Measurements from ENCODE around the gene CDH10. TPM values are rescaled to one million over a fixed set of nuclear protein-coding genes. Genes with fewer than 3 reads are reported as not detected.

CDH10 gene
- polyA plus RNA-seq, 1 of the 3 experiments (the other 2 are of a cell fraction) = 0.10 TPM

- WGBS (ENCODE audit: low lambda C conversion rate) = 19% methylated on average over 4 of the region's 4 CpGs
- POLR2A ChIA-PET = no interaction called here
Observed at GRCh38 chr5:24555229-24555628, 89.5 kb downstream of the CDH10 start.

DNA sequence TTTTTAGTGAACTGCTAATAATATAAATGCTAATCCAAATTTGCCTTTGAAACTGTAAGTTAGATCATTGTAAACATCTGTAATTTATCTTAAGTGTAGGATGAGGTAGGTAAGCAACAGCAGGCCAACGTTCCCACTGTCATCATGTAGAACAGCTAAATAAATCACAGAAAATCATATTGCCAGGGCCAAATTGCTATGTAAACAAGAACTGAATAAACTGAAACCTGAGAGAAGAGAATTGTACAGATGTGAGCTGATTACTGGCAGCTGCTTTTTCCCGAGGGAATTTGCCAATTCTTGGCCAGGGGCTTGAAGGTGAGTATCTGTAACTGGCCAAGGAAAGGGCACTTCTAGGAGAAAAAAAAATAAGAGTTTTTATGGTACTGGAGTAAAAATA lies 97.6 kb downstream of the CDH10 start:
- 0% methylated on average over 2 of the region's 2 CpGs for WGBS (ENCODE audit: low lambda C conversion rate)
- CTCF ChIA-PET = no interaction called here

More at GRCh38 chr5:24555229-24555628, 89.5 kb downstream of the CDH10 start:
- Histone ChIP-seq H2AFZ (ENCODE audit: low read depth) (no peak overlapping the region), H3K9ac (no peak overlapping the region), H4K20me1 (ENCODE audit: insufficient read depth) (no peaks in the 10 kb centered on the region), H3K4me2 (no peak overlapping the region), H3K4me1 (ENCODE audit: control insufficient read depth in 1 of 2, insufficient read depth in 2 of 2, low read depth in 1 of 2, low read length in 1 of 2) (no peaks in the 10 kb centered on the region; a peak in 1 of 4 replicates), H3K36me3 (replicated peaks in 1 of 2; ENCODE audit: control insufficient read depth in 1 of 2, insufficient read depth in 2 of 2, low read length in 1 of 2) (no peaks in the 10 kb centered on the region), H3K9me3 (no peaks in the 10 kb centered on the region; the same call in 1 of the 2 replicates), H3K9me2 (no peaks in the 10 kb centered on the region), H3K27ac (ENCODE audit: low read depth in 2 of 2, low read length in 1 of 2) (no peak overlapping the region), H3K79me2 (ENCODE audit: insufficient read depth) (no peaks in the 10 kb centered on the region), H3K4me3 (ENCODE audit: low read depth in 2 of 2, low read length in 1 of 2) (no peak overlapping the region), H3K27me3 (ENCODE audit: insufficient read depth) (no peaks in the 10 kb centered on the region), H3F3A (replicated peaks; ENCODE audit: insufficient read depth) (no peaks in the 10 kb centered on the region)
- CTCF ChIA-PET = interaction anchor here (0.6 kb wide), 1 partner anchor 1739 kb away, joined by 3 read pairs; no protein-coding TSS in a partner anchor
- DNase-seq = no peak
- TF ChIP-seq ELF1 (IDR thresholded peaks at IDR 0.05) (no peak), NFIC (IDR thresholded peaks at IDR 0.05; ENCODE audit: borderline replicate concordance) (no peak), USF1 (IDR thresholded peaks at IDR 0.05; ENCODE audit: borderline replicate concordance, low read depth) (no peak), POLR2AphosphoS5 (IDR thresholded peaks at IDR 0.05; ENCODE audit: low read depth, low read length) (no peak), NRF1 (IDR thresholded peaks at IDR 0.05; ENCODE audit: low read depth, low read length) (no peak), YY1 (IDR thresholded peaks at IDR 0.05; ENCODE audit: low read depth) (no peak), CHD2 (IDR thresholded peaks at IDR 0.05; ENCODE audit: low read length, partially characterized antibody) (no peak)
- TF ChIP-seq, protein P1, sequence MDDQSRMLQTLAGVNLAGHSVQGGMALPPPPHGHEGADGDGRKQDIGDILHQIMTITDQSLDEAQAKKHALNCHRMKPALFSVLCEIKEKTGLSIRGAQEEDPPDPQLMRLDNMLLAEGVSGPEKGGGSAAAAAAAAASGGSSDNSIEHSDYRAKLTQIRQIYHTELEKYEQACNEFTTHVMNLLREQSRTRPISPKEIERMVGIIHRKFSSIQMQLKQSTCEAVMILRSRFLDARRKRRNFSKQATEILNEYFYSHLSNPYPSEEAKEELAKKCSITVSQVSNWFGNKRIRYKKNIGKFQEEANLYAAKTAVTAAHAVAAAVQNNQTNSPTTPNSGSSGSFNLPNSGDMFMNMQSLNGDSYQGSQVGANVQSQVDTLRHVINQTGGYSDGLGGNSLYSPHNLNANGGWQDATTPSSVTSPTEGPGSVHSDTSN (IDR thresholded peaks at IDR 0.05) = no peak
- TF ChIP-seq, protein P2, sequence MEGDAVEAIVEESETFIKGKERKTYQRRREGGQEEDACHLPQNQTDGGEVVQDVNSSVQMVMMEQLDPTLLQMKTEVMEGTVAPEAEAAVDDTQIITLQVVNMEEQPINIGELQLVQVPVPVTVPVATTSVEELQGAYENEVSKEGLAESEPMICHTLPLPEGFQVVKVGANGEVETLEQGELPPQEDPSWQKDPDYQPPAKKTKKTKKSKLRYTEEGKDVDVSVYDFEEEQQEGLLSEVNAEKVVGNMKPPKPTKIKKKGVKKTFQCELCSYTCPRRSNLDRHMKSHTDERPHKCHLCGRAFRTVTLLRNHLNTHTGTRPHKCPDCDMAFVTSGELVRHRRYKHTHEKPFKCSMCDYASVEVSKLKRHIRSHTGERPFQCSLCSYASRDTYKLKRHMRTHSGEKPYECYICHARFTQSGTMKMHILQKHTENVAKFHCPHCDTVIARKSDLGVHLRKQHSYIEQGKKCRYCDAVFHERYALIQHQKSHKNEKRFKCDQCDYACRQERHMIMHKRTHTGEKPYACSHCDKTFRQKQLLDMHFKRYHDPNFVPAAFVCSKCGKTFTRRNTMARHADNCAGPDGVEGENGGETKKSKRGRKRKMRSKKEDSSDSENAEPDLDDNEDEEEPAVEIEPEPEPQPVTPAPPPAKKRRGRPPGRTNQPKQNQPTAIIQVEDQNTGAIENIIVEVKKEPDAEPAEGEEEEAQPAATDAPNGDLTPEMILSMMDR (IDR thresholded peaks at IDR 0.05) = no peak

More for the DNA sequence above, 97.6 kb downstream of the CDH10 start:
- Histone ChIP-seq H3K4me2 (no peak overlapping the region), H3K27me3 (ENCODE audit: insufficient read depth) (no peaks in the 10 kb centered on the region), H3K9me2 (no peaks in the 10 kb centered on the region), H3K4me1 (ENCODE audit: control insufficient read depth in 1 of 2, insufficient read depth in 2 of 2, low read depth in 1 of 2, low read length in 1 of 2) (no peaks in the 10 kb centered on the region), H4K20me1 (ENCODE audit: insufficient read depth) (no peaks in the 10 kb centered on the region), H3F3A (replicated peaks; ENCODE audit: insufficient read depth) (no peaks in the 10 kb centered on the region), H3K9me3 (no peaks in the 10 kb centered on the region), H2AFZ (ENCODE audit: low read depth) (no peak overlapping the region), H3K9ac (no peak overlapping the region), H3K4me3 (ENCODE audit: low read depth in 2 of 2, low read length in 1 of 2) (no peak overlapping the region), H3K36me3 (replicated peaks in 1 of 2; ENCODE audit: control insufficient read depth in 1 of 2, insufficient read depth in 2 of 2, low read length in 1 of 2) (no peaks in the 10 kb centered on the region), H3K79me2 (ENCODE audit: insufficient read depth) (no peaks in the 10 kb centered on the region), H3K27ac (ENCODE audit: low read depth in 2 of 2, low read length in 1 of 2) (no peak overlapping the region)
- TF ChIP-seq FOSL2 (IDR thresholded peaks at IDR 0.05; ENCODE audit: borderline replicate concordance, low read depth) (no peak), USF1 (IDR thresholded peaks at IDR 0.05; ENCODE audit: borderline replicate concordance, low read depth) (no peak), MEF2A (IDR thresholded peaks at IDR 0.05; ENCODE audit: borderline replicate concordance, low read depth) (no peak), FOXM1 (IDR thresholded peaks at IDR 0.05; ENCODE audit: low read depth) (no peak), RFX5 (IDR thresholded peaks at IDR 0.05; ENCODE audit: low read length) (no peak), IRF3 (IDR thresholded peaks at IDR 0.05; ENCODE audit: low read depth, low read length) (no peak)
- TF ChIP-seq, protein P2 (IDR thresholded peaks at IDR 0.05) = no peak
- TF ChIP-seq, protein P1 (IDR thresholded peaks at IDR 0.05) = no peak
- no peak for DNase-seq
- POLR2A ChIA-PET = no interaction called here
